ENCODE measurements around the gene RALB.
A peak's percentile ranks its signal among the peaks of the same experiment; 100 is the strongest.

The RALB gene

GRCh38 chr2:120334068-120334467 lies 81.4 kb downstream of the RALB start:
- Histone ChIP-seq H2BK5ac (ENCODE audit: low read depth, low read length, poor library complexity) (no peak overlapping the region), H4K91ac (ENCODE audit: low read depth, low read length) (no peak overlapping the region), H3K18ac (ENCODE audit: low read length) (no peak overlapping the region), H2BK12ac (ENCODE audit: low read length) (no peak overlapping the region), H3K27me3 (ENCODE audit: insufficient read depth, low read length) (no peaks in the 10 kb centered on the region), H2BK120ac (ENCODE audit: insufficient read depth, low read length, poor library complexity) (no peak overlapping the region), H2AFZ (ENCODE audit: insufficient read depth, low read length, poor library complexity) (no peak overlapping the region), H3K79me2 (ENCODE audit: control insufficient read depth, insufficient read depth, low read length, poor library complexity) (no peaks in the 10 kb centered on the region), H4K8ac (ENCODE audit: low read depth, low read length) (no peak overlapping the region), H3K79me1 (ENCODE audit: low read length) (no peaks in the 10 kb centered on the region), H3K9ac (ENCODE audit: low read length) (no peak overlapping the region), H3K4me2 (ENCODE audit: low read length) (no peak overlapping the region), H3K23ac (ENCODE audit: low read length) (no peak overlapping the region), H3K36me3 (ENCODE audit: control insufficient read depth in 1 of 2, insufficient read depth in 2 of 2, low read length in 2 of 2) (no peaks in the 10 kb centered on the region), H3K27ac (ENCODE audit: low read depth, low read length) (no peak overlapping the region), H3K4me1 (ENCODE audit: control insufficient read depth in 1 of 2, insufficient read depth in 2 of 2, low read length in 2 of 2) (no peaks in the 10 kb centered on the region), H3K4me3 (ENCODE audit: low read depth, low read length) (no peak overlapping the region), H3K9me3 (ENCODE audit: insufficient read depth, low read depth, low read length) (peaks cover 1% of the 10 kb centered on the region), H3K14ac (ENCODE audit: low read length) (no peak overlapping the region), H2AK5ac (ENCODE audit: low read length) (no peak overlapping the region), H4K12ac (ENCODE audit: low read depth, low read length) (no peak overlapping the region), H3K4ac (ENCODE audit: low read depth, low read length) (no peak overlapping the region)
- DNase-seq, result no peak
- WGBS (ENCODE audit: extremely low coverage, insufficient coverage, insufficient read length), result no CpG with 5 or more reads among the region's 1 CpG

- Histone ChIP-seq H3K4me3 (ENCODE audit: low read depth, low read length) (no peak overlapping the region), H2AFZ (ENCODE audit: insufficient read depth, low read length, poor library complexity) (no peak overlapping the region), H3K9me3 (ENCODE audit: insufficient read depth, low read depth, low read length) (peaks cover 1% of the 10 kb centered on the region), H4K91ac (ENCODE audit: low read depth, low read length) (no peak overlapping the region), H3K4me2 (ENCODE audit: low read length) (no peak overlapping the region), H4K8ac (ENCODE audit: low read depth, low read length) (no peak overlapping the region), H2AK5ac (ENCODE audit: low read length) (no peak overlapping the region), H3K79me1 (ENCODE audit: low read length) (no peaks in the 10 kb centered on the region), H3K9ac (ENCODE audit: low read length) (no peak overlapping the region), H3K27ac (ENCODE audit: low read depth, low read length) (no peak overlapping the region), H2BK120ac (ENCODE audit: insufficient read depth, low read length, poor library complexity) (no peak overlapping the region), H3K4me1 (ENCODE audit: control insufficient read depth in 1 of 2, insufficient read depth in 2 of 2, low read length in 2 of 2) (no peaks in the 10 kb centered on the region), H3K4ac (ENCODE audit: low read depth, low read length) (no peak overlapping the region), H2BK5ac (ENCODE audit: low read depth, low read length, poor library complexity) (no peak overlapping the region), H2BK12ac (ENCODE audit: low read length) (no peak overlapping the region), H3K18ac (ENCODE audit: low read length) (no peak overlapping the region), H3K14ac (ENCODE audit: low read length) (no peak overlapping the region), H4K12ac (ENCODE audit: low read depth, low read length) (no peak overlapping the region), H3K27me3 (ENCODE audit: insufficient read depth, low read length) (no peaks in the 10 kb centered on the region), H3K23ac (ENCODE audit: low read length) (no peak overlapping the region), H3K36me3 (ENCODE audit: control insufficient read depth in 1 of 2, insufficient read depth in 2 of 2, low read length in 2 of 2) (no peaks in the 10 kb centered on the region), H3K79me2 (ENCODE audit: control insufficient read depth, insufficient read depth, low read length, poor library complexity) (no peaks in the 10 kb centered on the region)
- DNase-seq, result no peak
- WGBS (ENCODE audit: extremely low coverage, insufficient coverage, insufficient read length), result no CpG with 5 or more reads among the region's 8 CpGs
Observed at GRCh38 chr2:120336749-120337148, 84.1 kb downstream of the RALB start.

- H3K23ac ChIP-seq (ENCODE audit: low read length), result no peak overlapping the region
- no peak overlapping the region for H4K91ac ChIP-seq (ENCODE audit: low read depth, low read length)
- no peak overlapping the region for H2BK5ac ChIP-seq (ENCODE audit: low read depth, low read length, poor library complexity)
- no peak overlapping the region for H2BK120ac ChIP-seq (ENCODE audit: insufficient read depth, low read length, poor library complexity)
- peak in 1 of 2 donors; percentile 38 for DNase-seq
- H2AFZ ChIP-seq (ENCODE audit: insufficient read depth, low read length, poor library complexity), result no peak overlapping the region
- no peak overlapping the region for H3K4ac ChIP-seq (ENCODE audit: low read depth, low read length)
- peaks cover 3% of the 10 kb centered on the region for H3K9me3 ChIP-seq (ENCODE audit: insufficient read depth, low read depth, low read length)
- no peak overlapping the region for H3K4me3 ChIP-seq (ENCODE audit: low read depth, low read length)
- no peak overlapping the region for H4K8ac ChIP-seq (ENCODE audit: low read depth, low read length)
- no peak overlapping the region for H3K18ac ChIP-seq (ENCODE audit: low read length)
- H4K12ac ChIP-seq (ENCODE audit: low read depth, low read length), result no peak overlapping the region
- no CpG with 5 or more reads among the region's 1 CpG for WGBS (ENCODE audit: extremely low coverage, insufficient coverage, insufficient read length)
- H3K79me2 ChIP-seq (ENCODE audit: control insufficient read depth, insufficient read depth, low read length, poor library complexity), result no peaks in the 10 kb centered on the region
- no peaks in the 10 kb centered on the region for H3K4me1 ChIP-seq (ENCODE audit: control insufficient read depth in 1 of 2, insufficient read depth in 2 of 2, low read length in 2 of 2)
- peaks cover 10% of the 10 kb centered on the region for H3K27me3 ChIP-seq (ENCODE audit: insufficient read depth, low read length)
- H2BK12ac ChIP-seq (ENCODE audit: low read length), result no peak overlapping the region
- no peaks in the 10 kb centered on the region for H3K36me3 ChIP-seq (ENCODE audit: control insufficient read depth in 1 of 2, insufficient read depth in 2 of 2, low read length in 2 of 2)
- no peak overlapping the region for H2AK5ac ChIP-seq (ENCODE audit: low read length)
- H3K4me2 ChIP-seq (ENCODE audit: low read length), result no peak overlapping the region
- no peak overlapping the region for H3K9ac ChIP-seq (ENCODE audit: low read length)
- H3K27ac ChIP-seq (ENCODE audit: low read depth, low read length), result no peak overlapping the region
- H3K14ac ChIP-seq (ENCODE audit: low read length), result no peak overlapping the region
- H3K79me1 ChIP-seq (ENCODE audit: low read length), result no peaks in the 10 kb centered on the region
Observed at GRCh38 chr2:120338015-120338414, 85.4 kb downstream of the RALB start.

GRCh38 chr2:120341977-120342376 lies 89.3 kb downstream of the RALB start:
- H3K4ac ChIP-seq (ENCODE audit: low read depth, low read length), result no peak overlapping the region
- no peak overlapping the region for H3K4me2 ChIP-seq (ENCODE audit: low read length)
- H3K27me3 ChIP-seq (ENCODE audit: insufficient read depth, low read length), result peaks cover 47% of the 10 kb centered on the region
- H3K14ac ChIP-seq (ENCODE audit: low read length), result no peak overlapping the region
- H3K4me3 ChIP-seq (ENCODE audit: low read depth, low read length), result no peak overlapping the region
- H4K91ac ChIP-seq (ENCODE audit: low read depth, low read length), result no peak overlapping the region
- H3K9me3 ChIP-seq (ENCODE audit: insufficient read depth, low read depth, low read length), result peaks cover 10% of the 10 kb centered on the region
- H4K12ac ChIP-seq (ENCODE audit: low read depth, low read length), result no peak overlapping the region
- no peak overlapping the region for H2BK120ac ChIP-seq (ENCODE audit: insufficient read depth, low read length, poor library complexity)
- H2AFZ ChIP-seq (ENCODE audit: insufficient read depth, low read length, poor library complexity), result no peak overlapping the region
- H3K9ac ChIP-seq (ENCODE audit: low read length), result no peak overlapping the region
- H3K4me1 ChIP-seq (ENCODE audit: control insufficient read depth in 1 of 2, insufficient read depth in 2 of 2, low read length in 2 of 2), result peaks cover 8 to 10% of the 10 kb centered on the region in 2 experiments
- no peak overlapping the region for H3K27ac ChIP-seq (ENCODE audit: low read depth, low read length)
- DNase-seq, result no peak
- H3K18ac ChIP-seq (ENCODE audit: low read length), result no peak overlapping the region
- no peak overlapping the region for H2BK5ac ChIP-seq (ENCODE audit: low read depth, low read length, poor library complexity)
- no CpG with 5 or more reads among the region's 7 CpGs for WGBS (ENCODE audit: extremely low coverage, insufficient coverage, insufficient read length)
- H4K8ac ChIP-seq (ENCODE audit: low read depth, low read length), result no peak overlapping the region
- no peaks in the 10 kb centered on the region for H3K36me3 ChIP-seq (ENCODE audit: control insufficient read depth in 1 of 2, insufficient read depth in 2 of 2, low read length in 2 of 2)
- H3K23ac ChIP-seq (ENCODE audit: low read length), result no peak overlapping the region
- no peak overlapping the region for H2BK12ac ChIP-seq (ENCODE audit: low read length)
- no peaks in the 10 kb centered on the region for H3K79me1 ChIP-seq (ENCODE audit: low read length)
- no peaks in the 10 kb centered on the region for H3K79me2 ChIP-seq (ENCODE audit: control insufficient read depth, insufficient read depth, low read length, poor library complexity)
- H2AK5ac ChIP-seq (ENCODE audit: low read length), result no peak overlapping the region

Data from trophoblast cell (in vitro differentiated cells and primary cell).